PC-9 (cell line): Measurements from ENCODE around the gene ACTN3.

ENCODE experiments used
- EZH2 ChIP-seq: fragments of 200-600 bp; sonication (generic); IDR thresholded peaks from 2 replicates; pipeline ENCODE4 v1.8.0; 2017; ENCODE audit warnings: antibody characterized with exemption, low read depth
- TF ChIP-seq, protein P1 (sequence below): fragments of 200-600 bp; sonication (generic); conservative IDR thresholded peaks from 2 replicates; pipeline ENCODE4 v1.6.1; 2017; ENCODE audit warnings: mixed run types, antibody characterized with exemption, mild to moderate bottlenecking, moderate library complexity

DNA sequence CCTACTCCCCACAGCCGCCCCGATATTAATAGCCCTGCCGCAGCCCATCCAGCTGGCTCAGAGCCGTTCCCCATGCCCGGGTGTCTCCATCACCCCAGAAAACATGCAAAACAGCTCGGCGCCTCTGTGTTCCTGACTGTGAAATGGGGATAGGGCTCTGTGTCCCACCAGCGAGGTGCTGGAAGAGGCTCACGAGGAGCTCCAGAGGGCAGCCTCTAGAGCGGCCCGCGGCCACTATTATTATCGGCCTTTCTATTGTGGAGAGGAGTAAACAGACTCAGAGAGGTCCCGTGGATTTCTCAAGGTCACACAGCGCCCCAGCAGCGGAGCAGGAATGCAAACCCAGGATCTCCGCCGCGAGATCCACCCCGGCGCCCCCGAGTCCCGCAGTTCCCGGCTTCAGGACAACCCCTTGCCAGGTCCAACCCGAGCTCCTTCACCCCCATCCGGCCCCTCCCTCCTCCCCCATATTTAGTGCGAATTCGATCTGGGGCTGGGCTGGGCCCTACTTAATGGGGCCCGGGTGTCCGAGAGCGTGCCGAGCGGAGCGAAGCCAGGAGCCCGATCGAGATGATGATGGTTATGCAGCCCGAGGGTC lies at the start of gene ACTN3:
- TF ChIP-seq, protein P1, sequence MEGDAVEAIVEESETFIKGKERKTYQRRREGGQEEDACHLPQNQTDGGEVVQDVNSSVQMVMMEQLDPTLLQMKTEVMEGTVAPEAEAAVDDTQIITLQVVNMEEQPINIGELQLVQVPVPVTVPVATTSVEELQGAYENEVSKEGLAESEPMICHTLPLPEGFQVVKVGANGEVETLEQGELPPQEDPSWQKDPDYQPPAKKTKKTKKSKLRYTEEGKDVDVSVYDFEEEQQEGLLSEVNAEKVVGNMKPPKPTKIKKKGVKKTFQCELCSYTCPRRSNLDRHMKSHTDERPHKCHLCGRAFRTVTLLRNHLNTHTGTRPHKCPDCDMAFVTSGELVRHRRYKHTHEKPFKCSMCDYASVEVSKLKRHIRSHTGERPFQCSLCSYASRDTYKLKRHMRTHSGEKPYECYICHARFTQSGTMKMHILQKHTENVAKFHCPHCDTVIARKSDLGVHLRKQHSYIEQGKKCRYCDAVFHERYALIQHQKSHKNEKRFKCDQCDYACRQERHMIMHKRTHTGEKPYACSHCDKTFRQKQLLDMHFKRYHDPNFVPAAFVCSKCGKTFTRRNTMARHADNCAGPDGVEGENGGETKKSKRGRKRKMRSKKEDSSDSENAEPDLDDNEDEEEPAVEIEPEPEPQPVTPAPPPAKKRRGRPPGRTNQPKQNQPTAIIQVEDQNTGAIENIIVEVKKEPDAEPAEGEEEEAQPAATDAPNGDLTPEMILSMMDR, result no peak
- TF ChIP-seq EZH2, result no peak
